CD14-positive monocyte (primary cell): ENCODE results near the gene BLOC1S4. TPM values are rescaled to one million over a fixed set of nuclear protein-coding genes. Genes with fewer than 3 reads are reported as not detected.
"Not testable (repeated sequence)": the region's sequence is repeated elsewhere in the genome, so short reads cannot be mapped to it uniquely, and the experiment has no call there.

Source experiments
- DNase-seq, 3 donors: peaks; one replicate each; pipeline ENCODE4 v3.0.0-alpha.2; 2011 to 2022
- H2AFZ ChIP-seq: 2 replicates; pipeline ENCODE4 v1.6.0; 2012; ENCODE audit warnings: mild to moderate bottlenecking, low read depth, low read length, inconsistent platforms; ENCODE audit not compliant: insufficient read depth, poor library complexity, severe bottlenecking
- H3K27ac ChIP-seq, 2 donors: 1 replicate in 1 of 2; 2 replicates in 1 of 2; pipeline ENCODE4 v1.5.1; 2012 to 2013; ENCODE audit warnings: low read length in 2 of 2, control low read depth in 1 of 2, inconsistent platforms in 1 of 2, low read depth in 1 of 2, mild to moderate bottlenecking in 1 of 2
- H3K27me3 ChIP-seq, 2 donors: one replicate each; pipeline versions ENCODE4 v1.6.0 to v1.6.1; 2011 to 2013; ENCODE audit warnings: low read length in 2 of 2; ENCODE audit not compliant: control insufficient read depth in 2 of 2, insufficient read depth in 2 of 2
- H3K36me3 ChIP-seq, 2 donors: replicated peaks in 1 of 2; 1 replicate in 1 of 2; 2 replicates in 1 of 2; pipeline versions ENCODE4 v1.5.1 to v1.6.1; 2012 to 2013; ENCODE audit warnings: low read length in 2 of 2, control low read depth in 1 of 2, inconsistent platforms in 1 of 2, mild to moderate bottlenecking in 1 of 2; ENCODE audit not compliant: insufficient read depth in 2 of 2, control insufficient read depth in 1 of 2
- H3K4me1 ChIP-seq, 2 donors: 1 replicate in 1 of 2; 2 replicates in 1 of 2; pipeline versions ENCODE4 v1.5.1 to v1.6.1; 2012 to 2013; ENCODE audit warnings: low read length in 2 of 2, control low read depth in 1 of 2, inconsistent platforms in 1 of 2, mild to moderate bottlenecking in 1 of 2, moderate library complexity in 1 of 2; ENCODE audit not compliant: insufficient read depth in 2 of 2, control insufficient read depth in 1 of 2
- H3K4me2 ChIP-seq: replicated peaks from 2 replicates; pipeline ENCODE3; 2012; ENCODE audit warnings: low read length, moderate library complexity, mild to moderate bottlenecking; ENCODE audit not compliant: poor library complexity, severe bottlenecking; ENCODE audit errors: extremely low read depth
- H3K4me3 ChIP-seq, 3 experiments: fragments of 200-600 bp in 1 of 3; sonication (generic) in 1 of 3; replicated peaks in 1 of 3; 1 replicate in 2 of 3; 2 replicates in 1 of 3; pipeline ENCODE4 v1.5.1; 2011 to 2013; ENCODE audit warnings: low read length in 3 of 3, mild to moderate bottlenecking in 3 of 3, control low read depth in 2 of 3, low read depth in 2 of 3, inconsistent platforms in 1 of 3, moderate library complexity in 1 of 3
- H3K79me2 ChIP-seq: 2 replicates; pipeline ENCODE4 v1.6.0; 2012; ENCODE audit warnings: mild to moderate bottlenecking, control low read depth, inconsistent platforms, low read length, moderate library complexity; ENCODE audit not compliant: insufficient read depth
- H3K9ac ChIP-seq: 2 replicates; pipeline ENCODE4 v1.6.0; 2017; ENCODE audit warnings: low read length, mild to moderate bottlenecking; ENCODE audit not compliant: insufficient read depth, poor library complexity, severe bottlenecking
- H3K9me3 ChIP-seq, 2 donors: replicated peaks in 1 of 2; 1 replicate in 1 of 2; 2 replicates in 1 of 2; pipeline versions ENCODE4 v1.5.1 to v1.6.1; 2012 to 2013; ENCODE audit warnings: low read length in 2 of 2, control low read depth in 1 of 2; ENCODE audit not compliant: control insufficient read depth in 1 of 2, insufficient read depth in 1 of 2
- H4K20me1 ChIP-seq: 2 replicates; pipeline ENCODE4 v1.6.0; 2012; ENCODE audit warnings: mild to moderate bottlenecking, low read length, control low read depth, moderate library complexity; ENCODE audit not compliant: insufficient read depth
- H3K27ac Mint-ChIP-seq, 7 donors: one replicate each; pipeline ENCODE4 v1.8.0; 2020; ENCODE audit warnings: mild to moderate bottlenecking in 7 of 7, mixed read lengths in 7 of 7, moderate library complexity in 6 of 7, inconsistent platforms in 2 of 7
- H3K27me3 Mint-ChIP-seq, 3 donors: one replicate each; pipeline ENCODE4 v1.8.0; 2021 to 2022; ENCODE audit warnings: low read depth in 3 of 3, mild to moderate bottlenecking in 3 of 3, mixed read lengths in 3 of 3, moderate library complexity in 3 of 3, inconsistent platforms in 1 of 3
- H3K36me3 Mint-ChIP-seq, 2 donors: one replicate each; pipeline ENCODE4 v1.8.0; 2020; ENCODE audit warnings: mixed read lengths in 2 of 2, inconsistent platforms in 1 of 2, mild to moderate bottlenecking in 1 of 2
- H3K4me1 Mint-ChIP-seq: one replicate; pipeline ENCODE4 v1.8.0; 2020; ENCODE audit warnings: mild to moderate bottlenecking, mixed read lengths
- H3K4me3 Mint-ChIP-seq, 2 donors: one replicate each; pipeline ENCODE4 v1.8.0; 2020; ENCODE audit warnings: mild to moderate bottlenecking in 2 of 2, mixed read lengths in 2 of 2, moderate library complexity in 1 of 2
- H3K9me3 Mint-ChIP-seq, 7 donors: one replicate each; pipeline ENCODE4 v1.8.0; 2020 to 2022; ENCODE audit warnings: mixed read lengths in 7 of 7, mild to moderate bottlenecking in 6 of 7, moderate library complexity in 6 of 7, inconsistent platforms in 2 of 7
- WGBS: methylation state at CpG from one replicate; pipeline ENCODE4 v1.1.5; 2013; ENCODE audit warnings: missing lambda C conversion rate; ENCODE audit not compliant: insufficient coverage; 5-methylcytosine and 5-hydroxymethylcytosine counted together
- intact Hi-C, 2 donors: fragments of 100-400 bp; cut with micrococcal nuclease; formaldehyde crosslinking; loops; one replicate each; pipeline versions ENCODE4 v1.15.0 to v1.15.1; 2023
- polyA plus RNA-seq, 3 donors: library from polyadenylated mRNA; depleted of rRNA in 1 of 3; unstranded in 2 of 3; stranded (reverse) in 1 of 3; fragments of 300-500 nt in 2 of 3; fragments of >200 nt in 1 of 3; fragmentation: Illumina TruSeq in 2 of 3; gene quantifications; 1 replicate in 2 of 3; 2 replicates in 1 of 3; pipeline ENCODE4 v1.2.3, GENCODE V29; 2012 to 2021
- TF ChIP-seq, protein P1 (sequence below): fragments of 200-600 bp; IDR thresholded peaks from one replicate; pipeline ENCODE4 v1.8.0; 2022; ENCODE audit warnings: antibody characterized with exemption, mild to moderate bottlenecking

BLOC1S4 gene
- polyA plus RNA-seq, 3 donors, result 6.7 to 30.9 (median 20.1) TPM

DNA sequence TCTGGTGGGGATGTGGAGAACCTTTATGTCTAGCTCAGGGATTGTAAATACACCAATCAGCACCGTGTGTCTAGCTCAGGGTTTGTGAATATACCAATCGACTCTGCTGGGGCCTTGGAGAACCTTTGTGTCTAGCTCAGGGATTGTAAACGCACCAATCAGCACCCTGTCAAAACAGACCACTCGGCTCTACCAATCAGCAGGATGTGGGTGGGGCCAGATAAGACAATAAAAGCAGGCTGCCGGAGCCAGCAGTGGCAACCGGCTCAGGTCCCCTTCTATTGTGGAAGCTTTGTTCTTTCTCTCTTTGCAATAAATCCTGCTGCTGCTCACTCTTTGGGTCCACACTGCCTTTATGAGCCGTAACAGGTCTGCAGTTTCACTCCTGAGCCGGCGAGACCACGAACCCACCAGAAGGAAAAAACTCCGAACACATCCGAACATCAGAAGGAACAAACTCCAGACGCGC, 42.7 kb upstream of the BLOC1S4 start:
- peak overlapping the region; percentile 90 for H2AFZ ChIP-seq
- not testable (repeated sequence) for H3K27me3 ChIP-seq, H3K36me3 ChIP-seq, DNase-seq, H3K9me3 ChIP-seq, H3K27me3 Mint-ChIP-seq, H3K9me3 Mint-ChIP-seq, H4K20me1 ChIP-seq
- peaks cover 42% of the 10 kb centered on the region for H3K4me1 Mint-ChIP-seq
- peaks cover 32% of the 10 kb centered on the region for H3K79me2 ChIP-seq
- peak overlapping the region; percentile 90 to 95 for H3K4me3 Mint-ChIP-seq
- peak overlapping the region; percentile 74 for H3K9ac ChIP-seq
- 43% methylated on average over 10 of the region's 14 CpGs for WGBS
- H3K27ac Mint-ChIP-seq, result peak overlapping the region; percentile 80 to 95 (median 93)
- H3K4me3 ChIP-seq, result peak overlapping the region; percentile 41 to 84 (median 49)
- H3K36me3 Mint-ChIP-seq, result peaks cover 16 to 25% of the 10 kb centered on the region in 2 donors
- H3K27ac ChIP-seq, result peak overlapping the region; percentile 50 to 89
- H3K4me2 ChIP-seq, result peak overlapping the region; percentile 97
- peaks cover 34 to 37% of the 10 kb centered on the region in 2 donors for H3K4me1 ChIP-seq
- intact Hi-C loops, result loop anchor here in 1 of 2 donors (1.0 kb wide), 2 partner anchors 33 to 37 kb away; partner anchors contain the start of gene MRFAP1

DNA sequence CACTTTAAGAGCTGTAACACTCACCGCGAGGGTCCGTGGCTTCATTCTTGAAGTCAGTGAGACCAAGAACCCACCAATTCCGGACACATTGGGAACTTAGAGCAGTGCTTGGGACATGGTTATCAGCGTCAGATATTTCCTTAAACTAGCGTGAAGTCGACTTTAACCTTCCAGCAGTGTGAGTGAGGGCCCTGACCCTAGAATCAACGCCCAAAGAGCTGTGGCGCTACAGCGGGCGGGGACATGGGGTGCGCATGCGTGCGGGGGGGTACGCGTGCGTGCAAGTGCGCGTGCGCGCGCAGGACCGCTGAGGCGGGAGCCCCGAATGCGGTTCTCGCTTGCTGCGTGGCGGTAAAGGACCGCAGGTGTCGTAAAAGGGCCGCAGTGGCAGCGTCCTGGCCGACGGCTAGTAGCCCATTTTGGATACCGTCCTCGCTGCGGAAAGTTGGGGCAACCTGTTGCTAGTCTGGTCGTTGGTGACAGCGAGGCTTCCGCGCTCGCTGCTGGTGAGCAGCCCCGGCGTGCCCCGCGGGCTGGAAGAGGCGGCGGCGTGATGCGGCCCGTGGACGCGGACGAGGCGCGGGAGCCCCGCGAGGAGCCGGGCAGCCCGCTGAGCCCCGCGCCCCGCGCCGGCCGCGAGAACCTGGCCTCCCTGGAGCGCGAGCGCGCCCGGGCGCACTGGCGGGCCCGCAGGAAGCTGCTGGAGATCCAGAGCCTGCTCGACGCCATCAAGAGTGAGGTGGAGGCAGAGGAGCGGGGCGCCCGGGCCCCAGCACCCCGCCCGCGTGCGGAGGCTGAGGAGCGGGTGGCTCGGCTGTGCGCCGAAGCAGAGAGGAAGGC, 42.1 kb upstream of the BLOC1S4 start:
- peak overlapping the region; percentile 50 to 89 for H3K27ac ChIP-seq
- H4K20me1 ChIP-seq, result peaks cover 10% of the 10 kb centered on the region
- peaks cover 32% of the 10 kb centered on the region for H3K79me2 ChIP-seq
- H3K27ac Mint-ChIP-seq, result peak overlapping the region; percentile 81 to 95 (median 93)
- H3K4me2 ChIP-seq, result peak overlapping the region; percentile 97
- H3K9ac ChIP-seq, result peak overlapping the region; percentile 74
- peaks cover 16 to 29% of the 10 kb centered on the region in 2 donors for H3K36me3 Mint-ChIP-seq
- peaks cover 0 to 8% (median 0%) of the 10 kb centered on the region in 3 donors for H3K27me3 Mint-ChIP-seq
- H3K9me3 Mint-ChIP-seq, result peaks cover 0 to 8% (median under 1%) of the 10 kb centered on the region in 7 donors
- TF ChIP-seq, protein P1, sequence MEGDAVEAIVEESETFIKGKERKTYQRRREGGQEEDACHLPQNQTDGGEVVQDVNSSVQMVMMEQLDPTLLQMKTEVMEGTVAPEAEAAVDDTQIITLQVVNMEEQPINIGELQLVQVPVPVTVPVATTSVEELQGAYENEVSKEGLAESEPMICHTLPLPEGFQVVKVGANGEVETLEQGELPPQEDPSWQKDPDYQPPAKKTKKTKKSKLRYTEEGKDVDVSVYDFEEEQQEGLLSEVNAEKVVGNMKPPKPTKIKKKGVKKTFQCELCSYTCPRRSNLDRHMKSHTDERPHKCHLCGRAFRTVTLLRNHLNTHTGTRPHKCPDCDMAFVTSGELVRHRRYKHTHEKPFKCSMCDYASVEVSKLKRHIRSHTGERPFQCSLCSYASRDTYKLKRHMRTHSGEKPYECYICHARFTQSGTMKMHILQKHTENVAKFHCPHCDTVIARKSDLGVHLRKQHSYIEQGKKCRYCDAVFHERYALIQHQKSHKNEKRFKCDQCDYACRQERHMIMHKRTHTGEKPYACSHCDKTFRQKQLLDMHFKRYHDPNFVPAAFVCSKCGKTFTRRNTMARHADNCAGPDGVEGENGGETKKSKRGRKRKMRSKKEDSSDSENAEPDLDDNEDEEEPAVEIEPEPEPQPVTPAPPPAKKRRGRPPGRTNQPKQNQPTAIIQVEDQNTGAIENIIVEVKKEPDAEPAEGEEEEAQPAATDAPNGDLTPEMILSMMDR, result no peak
- H3K36me3 ChIP-seq, result peaks cover 0 to 8% of the 10 kb centered on the region in 2 donors
- peak overlapping the region; percentile 90 to 95 for H3K4me3 Mint-ChIP-seq
- peak; percentile 94 to 97 (median 96) for DNase-seq
- no peaks in the 10 kb centered on the region for H3K9me3 ChIP-seq
- H2AFZ ChIP-seq, result peak overlapping the region; percentile 90
- under 1% methylated on average over 89 of the region's 89 CpGs for WGBS
- H3K27me3 ChIP-seq, result no peaks in the 10 kb centered on the region
- intact Hi-C loops, result loop anchor here (1.0 to 2.0 kb wide), 3 partner anchors 34 to 36 kb away; partner anchors contain the start of genes MRFAP1 (in 1 of the 2) and MRFAP1L1 (in 1 of the 2)
- peaks cover 42% of the 10 kb centered on the region for H3K4me1 Mint-ChIP-seq
- peak overlapping the region; percentile 41 to 86 (median 84) for H3K4me3 ChIP-seq
- H3K4me1 ChIP-seq, result peaks cover 34 to 37% of the 10 kb centered on the region in 2 donors
